Calu3 (cell line): ENCODE results near the gene PLCG2. TPM values are rescaled to one million over a fixed set of nuclear protein-coding genes. Genes with fewer than 3 reads are reported as not detected.

ENCODE experiments used
- BruUV-seq: library from RNA; stranded (reverse); fragments of 400-500 nt; replicated peaks from 2 replicates; lab custom pipeline; 2021; lab: Mats Ljungman, UMichigan
- CTCF ChIA-PET: fragments of 300-600 bp; sonication (Branson Sonifier 250); formaldehyde crosslinking; loops from one replicate; lab custom pipeline; 2022; ENCODE audit warnings: antibody characterized with exemption; lab: Charles Lee
- DNase-seq: peaks from one replicate; pipeline ENCODE4 v3.0.0; 2022
- H3K27ac Mint-ChIP-seq: one replicate; pipeline ENCODE4 v1.8.0; 2022; ENCODE audit warnings: mixed read lengths; ENCODE audit not compliant: unreplicated experiment
- H3K27me3 Mint-ChIP-seq: one replicate; pipeline ENCODE4 v1.8.0; 2022; ENCODE audit warnings: mixed read lengths; ENCODE audit not compliant: unreplicated experiment
- H3K36me3 Mint-ChIP-seq: one replicate; pipeline ENCODE4 v1.8.0; 2022; ENCODE audit warnings: mild to moderate bottlenecking, moderate library complexity, mixed read lengths; ENCODE audit not compliant: insufficient read depth, unreplicated experiment
- H3K4me1 Mint-ChIP-seq: one replicate; pipeline ENCODE4 v1.8.0; 2022; ENCODE audit warnings: mild to moderate bottlenecking, low read depth, mixed read lengths; ENCODE audit not compliant: unreplicated experiment
- H3K4me3 Mint-ChIP-seq: one replicate; pipeline ENCODE4 v1.8.0; 2022; ENCODE audit warnings: mild to moderate bottlenecking, low read depth, moderate library complexity, mixed read lengths; ENCODE audit not compliant: unreplicated experiment
- H3K9me3 Mint-ChIP-seq: one replicate; pipeline ENCODE4 v1.8.0; 2022; ENCODE audit warnings: low read depth, mixed read lengths; ENCODE audit not compliant: unreplicated experiment
- intact Hi-C: fragments of 100-400 bp; cut with micrococcal nuclease; formaldehyde crosslinking; loops from one replicate; pipeline ENCODE4 v1.10.0; 2022; ENCODE audit not compliant: unreplicated experiment
- total RNA-seq: library from RNA; stranded (reverse); gene quantifications from 2 replicates; pipeline ENCODE4 v1.2.3, GENCODE V29; 2022
- TF ChIP-seq, protein P1 (sequence below): fragments of 200-600 bp; IDR thresholded peaks from one replicate; pipeline ENCODE4 v1.8.0; 2022; ENCODE audit warnings: antibody characterized with exemption; ENCODE audit not compliant: unreplicated experiment

The PLCG2 gene
- total RNA-seq, 1 experiment from 2014 or later, result 3.4 TPM

DNA sequence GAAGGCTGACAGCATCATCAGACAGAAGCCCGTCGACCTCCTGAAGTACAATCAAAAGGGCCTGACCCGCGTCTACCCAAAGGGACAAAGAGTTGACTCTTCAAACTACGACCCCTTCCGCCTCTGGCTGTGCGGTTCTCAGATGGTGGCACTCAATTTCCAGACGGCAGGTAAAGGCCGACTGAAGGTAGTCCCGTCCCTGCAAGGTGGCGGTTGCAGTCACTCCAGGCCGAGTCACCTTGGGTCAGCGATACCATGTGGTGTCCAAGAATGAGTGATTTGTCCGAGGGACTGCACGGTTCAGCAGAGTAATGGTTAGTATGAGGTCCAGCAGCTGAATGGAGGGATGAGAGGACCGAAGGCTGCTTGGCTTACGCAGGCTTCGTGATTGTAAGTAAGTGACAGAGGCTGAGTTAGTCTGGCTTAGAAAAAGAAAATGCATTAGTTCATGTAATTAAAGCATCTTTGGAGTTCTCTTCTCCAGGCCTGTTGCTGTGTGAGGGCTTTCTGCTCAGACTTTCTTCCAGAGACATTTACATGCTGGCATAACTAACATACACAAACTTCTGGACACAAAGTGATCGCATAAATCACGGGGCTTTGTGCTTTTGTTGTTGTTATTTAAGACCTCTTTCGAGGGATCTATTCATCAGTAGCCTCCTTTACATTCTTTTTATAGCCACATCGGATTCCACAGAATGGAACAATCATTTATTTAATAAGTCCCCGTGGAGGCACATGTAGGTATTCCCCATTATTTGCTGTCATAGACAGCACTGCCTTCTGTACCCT is 157.3 kb downstream of the PLCG2 start:
- BruUV-seq, result no TSS peak
- TF ChIP-seq, protein P1, sequence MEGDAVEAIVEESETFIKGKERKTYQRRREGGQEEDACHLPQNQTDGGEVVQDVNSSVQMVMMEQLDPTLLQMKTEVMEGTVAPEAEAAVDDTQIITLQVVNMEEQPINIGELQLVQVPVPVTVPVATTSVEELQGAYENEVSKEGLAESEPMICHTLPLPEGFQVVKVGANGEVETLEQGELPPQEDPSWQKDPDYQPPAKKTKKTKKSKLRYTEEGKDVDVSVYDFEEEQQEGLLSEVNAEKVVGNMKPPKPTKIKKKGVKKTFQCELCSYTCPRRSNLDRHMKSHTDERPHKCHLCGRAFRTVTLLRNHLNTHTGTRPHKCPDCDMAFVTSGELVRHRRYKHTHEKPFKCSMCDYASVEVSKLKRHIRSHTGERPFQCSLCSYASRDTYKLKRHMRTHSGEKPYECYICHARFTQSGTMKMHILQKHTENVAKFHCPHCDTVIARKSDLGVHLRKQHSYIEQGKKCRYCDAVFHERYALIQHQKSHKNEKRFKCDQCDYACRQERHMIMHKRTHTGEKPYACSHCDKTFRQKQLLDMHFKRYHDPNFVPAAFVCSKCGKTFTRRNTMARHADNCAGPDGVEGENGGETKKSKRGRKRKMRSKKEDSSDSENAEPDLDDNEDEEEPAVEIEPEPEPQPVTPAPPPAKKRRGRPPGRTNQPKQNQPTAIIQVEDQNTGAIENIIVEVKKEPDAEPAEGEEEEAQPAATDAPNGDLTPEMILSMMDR, result no peak
- Mint-ChIP-seq H3K4me1 (peaks cover 11% of the 10 kb centered on the region), H3K27me3 (peaks cover 52% of the 10 kb centered on the region), H3K9me3 (no peaks in the 10 kb centered on the region), H3K4me3 (no peak overlapping the region), H3K27ac (no peak overlapping the region), H3K36me3 (no peaks in the 10 kb centered on the region)
- intact Hi-C loops, result no loop called here
- no peak for DNase-seq
- CTCF ChIA-PET, result no interaction called here

DNA sequence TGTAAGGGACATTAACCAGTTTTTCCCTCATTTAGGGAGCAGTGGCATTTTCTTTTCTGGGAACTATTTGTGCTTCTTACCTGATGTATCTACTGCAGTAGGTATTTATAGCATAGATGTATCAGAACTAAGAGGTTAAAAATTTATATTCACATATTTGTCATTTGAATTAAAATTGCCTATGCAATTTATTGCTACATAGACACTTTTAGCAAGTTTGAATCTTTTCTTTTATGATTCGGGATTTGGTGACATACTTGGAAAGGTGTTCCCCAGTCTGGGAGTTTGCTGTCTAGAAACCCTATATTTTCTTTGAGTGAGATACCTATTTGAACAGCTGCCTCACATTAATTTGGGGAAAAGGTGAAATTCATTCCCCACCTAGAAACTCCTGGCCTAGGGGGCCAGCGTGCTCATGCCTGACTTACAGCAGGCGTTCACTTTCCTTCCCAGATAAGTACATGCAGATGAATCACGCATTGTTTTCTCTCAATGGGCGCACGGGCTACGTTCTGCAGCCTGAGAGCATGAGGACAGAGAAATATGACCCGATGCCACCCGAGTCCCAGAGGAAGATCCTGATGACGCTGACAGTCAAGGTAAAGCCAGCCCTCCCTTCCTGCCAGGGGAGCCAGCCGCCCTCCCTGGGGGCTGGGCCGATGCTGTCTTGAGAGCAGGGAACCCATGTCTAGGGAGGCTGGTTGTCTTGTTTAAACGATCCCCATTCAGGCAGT is 158.4 kb downstream of the PLCG2 start:
- Mint-ChIP-seq H3K27me3 (peaks cover 41% of the 10 kb centered on the region), H3K9me3 (no peaks in the 10 kb centered on the region), H3K27ac (no peak overlapping the region), H3K4me1 (peaks cover 11% of the 10 kb centered on the region), H3K4me3 (no peak overlapping the region), H3K36me3 (no peaks in the 10 kb centered on the region)
- BruUV-seq, result no TSS peak
- CTCF ChIA-PET, result no interaction called here
- TF ChIP-seq, protein P1, result no peak
- no peak for DNase-seq
- intact Hi-C loops, result no loop called here

DNA sequence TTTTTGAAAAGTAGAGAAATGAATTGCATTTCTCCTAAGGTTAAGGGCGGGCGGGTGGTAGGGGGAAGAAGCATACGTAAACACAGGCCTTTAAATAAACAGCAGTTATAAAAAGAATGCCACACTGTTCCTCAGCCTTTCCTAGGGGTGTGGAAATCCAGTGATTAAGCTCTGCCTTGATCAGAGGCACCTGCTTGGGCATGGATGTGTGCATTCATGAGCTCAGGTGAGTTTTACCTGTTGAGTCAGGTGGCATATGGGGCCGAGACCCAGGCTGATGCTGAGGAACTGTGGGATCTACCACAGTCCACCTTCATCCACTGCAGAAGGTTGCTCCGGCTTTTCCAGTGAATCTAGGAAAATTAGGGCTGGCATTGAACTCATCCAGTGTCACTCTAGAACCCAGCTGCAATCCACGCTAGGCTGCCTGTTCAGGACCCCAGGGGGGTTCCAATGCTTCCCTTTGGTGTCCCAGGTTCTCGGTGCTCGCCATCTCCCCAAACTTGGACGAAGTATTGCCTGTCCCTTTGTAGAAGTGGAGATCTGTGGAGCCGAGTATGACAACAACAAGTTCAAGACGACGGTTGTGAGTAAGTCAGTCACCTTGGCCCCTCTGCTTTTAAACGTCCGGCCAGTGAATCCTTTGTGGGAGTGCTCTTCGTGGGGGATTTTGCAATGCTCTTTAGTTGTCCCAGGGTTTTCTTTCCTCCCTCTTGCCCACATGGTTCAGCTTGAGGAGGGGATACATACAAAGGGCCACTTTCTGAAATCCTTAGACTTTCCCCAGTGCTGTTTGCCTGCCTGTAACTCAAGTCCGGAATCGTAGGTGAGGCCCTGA is 159.5 kb downstream of the PLCG2 start:
- no peak overlapping the region for H3K4me3 Mint-ChIP-seq
- DNase-seq, result no peak
- no peak overlapping the region for H3K27ac Mint-ChIP-seq
- H3K27me3 Mint-ChIP-seq, result peaks cover 36% of the 10 kb centered on the region
- intact Hi-C loops, result no loop called here
- no TSS peak for BruUV-seq
- H3K4me1 Mint-ChIP-seq, result peaks cover 11% of the 10 kb centered on the region
- CTCF ChIA-PET, result no interaction called here
- TF ChIP-seq, protein P1, result no peak
- H3K36me3 Mint-ChIP-seq, result no peaks in the 10 kb centered on the region
- H3K9me3 Mint-ChIP-seq, result no peaks in the 10 kb centered on the region
